Lower lobe of right lung (tissue), 2 donors: ENCODE measurements around the gene NAMPT. TPM values are rescaled to one million over a fixed set of nuclear protein-coding genes. Genes with fewer than 3 reads are reported as not detected.

Experiments used
- ATAC-seq, 2 donors: fragments of 200-7000 bp; cut with Tn5 transposase; one replicate each; pipeline ENCODE4 v1.9.1; 2020 to 2022; ENCODE audit warnings: mild to moderate bottlenecking in 2 of 2, moderate library complexity in 2 of 2
- DNase-seq: peaks from one replicate; pipeline ENCODE4 v3.0.0-alpha.2; 2020
- H3K27ac ChIP-seq: fragments of 200-600 bp; one replicate; pipeline ENCODE4 v1.8.0; 2022
- H3K27me3 ChIP-seq: fragments of 200-600 bp; one replicate; pipeline ENCODE4 v1.8.0; 2022; ENCODE audit warnings: low read depth
- H3K36me3 ChIP-seq: fragments of 200-600 bp; one replicate; pipeline ENCODE4 v1.8.0; 2022; ENCODE audit warnings: mild to moderate bottlenecking
- H3K4me1 ChIP-seq: fragments of 200-600 bp; one replicate; pipeline ENCODE4 v1.8.0; 2022
- H3K4me3 ChIP-seq: fragments of 200-600 bp; one replicate; pipeline ENCODE4 v1.8.0; 2022; ENCODE audit warnings: mild to moderate bottlenecking
- H3K9me3 ChIP-seq: fragments of 200-600 bp; one replicate; pipeline ENCODE4 v1.8.0; 2022
- CTCF ChIP-seq: fragments of 200-600 bp; IDR thresholded peaks from one replicate; pipeline ENCODE4 v1.8.0; 2022; ENCODE audit warnings: antibody characterized with exemption, mild to moderate bottlenecking
- intact Hi-C: fragments of 100-400 bp; cut with DNase I; formaldehyde crosslinking; loops from one replicate; pipeline ENCODE4 v1.11.0; 2022
- total RNA-seq: library from RNA; stranded (reverse); fragmentation: NEBNext Ultra II Directional; extraction: Animal tissue kit (Norgen Biotek cat#: 25700); gene quantifications from one replicate; pipeline ENCODE4 v1.2.1, GENCODE V29; 2021
- donor health status: DM: no; HTN: yes; CAD: no; lungs with severe emphysema.

NAMPT gene
- total RNA-seq, 1 donor from 2014 or later = 177 TPM

GRCh38 chr7:106285855-106286492 is 1.2 kb upstream of the NAMPT start:
- ATAC-seq (no peak), DNase-seq (no peak)
- Histone ChIP-seq H3K4me3 (peak overlapping the region; percentile 75), H3K27ac (peak overlapping the region; percentile 96), H3K36me3 (no peaks in the 10 kb centered on the region), H3K27me3 (no peaks in the 10 kb centered on the region), H3K4me1 (peaks cover 31% of the 10 kb centered on the region), H3K9me3 (no peaks in the 10 kb centered on the region)
- no peak for TF ChIP-seq CTCF
- intact Hi-C loops = no loop called here

- ATAC-seq = peak; percentile 93 to 98
- no peak for TF ChIP-seq CTCF
- Histone ChIP-seq H3K9me3 (no peaks in the 10 kb centered on the region), H3K27me3 (no peaks in the 10 kb centered on the region), H3K4me3 (peak overlapping the region; percentile 75), H3K4me1 (peaks cover 38% of the 10 kb centered on the region), H3K36me3 (no peaks in the 10 kb centered on the region), H3K27ac (peak overlapping the region; percentile 96)
- DNase-seq = peak; percentile 100
- intact Hi-C loops = no loop called here
Measured at GRCh38 chr7:106285051-106285854, 470 bp upstream of the NAMPT start.

- no peak for TF ChIP-seq CTCF
- H3K27me3 ChIP-seq = no peaks in the 10 kb centered on the region
- peak overlapping the region; percentile 96 for H3K27ac ChIP-seq
- DNase-seq (peak; percentile 72), ATAC-seq (peak; percentile 24 to 40)
- H3K4me1 ChIP-seq = peaks cover 48% of the 10 kb centered on the region
- H3K4me3 ChIP-seq = peak overlapping the region; percentile 75
- H3K9me3 ChIP-seq = no peaks in the 10 kb centered on the region
- intact Hi-C loops = no loop called here
- H3K36me3 ChIP-seq = no peaks in the 10 kb centered on the region
Measured at GRCh38 chr7:106283831-106284713, 711 bp downstream of the NAMPT start.

- intact Hi-C loops = no loop called here
- H3K36me3 ChIP-seq = no peaks in the 10 kb centered on the region
- ATAC-seq (no peak), DNase-seq (no peak)
- H3K27ac ChIP-seq = peak overlapping the region; percentile 96
- peak overlapping the region; percentile 75 for H3K4me3 ChIP-seq
- no peak for TF ChIP-seq CTCF
- H3K9me3 ChIP-seq = no peaks in the 10 kb centered on the region
- H3K4me1 ChIP-seq = peaks cover 54% of the 10 kb centered on the region
- no peaks in the 10 kb centered on the region for H3K27me3 ChIP-seq
Measured at GRCh38 chr7:106283501-106283830, 1.3 kb downstream of the NAMPT start.

- Histone ChIP-seq H3K36me3 (no peaks in the 10 kb centered on the region), H3K27me3 (no peaks in the 10 kb centered on the region), H3K4me3 (peak overlapping the region; percentile 75), H3K27ac (peak overlapping the region; percentile 96), H3K9me3 (no peaks in the 10 kb centered on the region), H3K4me1 (peaks cover 58% of the 10 kb centered on the region)
- ATAC-seq (no peak), DNase-seq (no peak)
- intact Hi-C loops = no loop called here
- no peak for TF ChIP-seq CTCF
Measured at GRCh38 chr7:106282852-106283251, 1.9 kb downstream of the NAMPT start.
